OCI-M1 (cell line): Measurements from ENCODE around the gene CPNE1.
"Not testable (repeated sequence)": the region's sequence is repeated elsewhere in the genome, so short reads cannot be mapped to it uniquely, and the experiment has no call there.

Experiments
- DNase-seq: peaks from one replicate; lab custom pipeline; 2025; lab: John Stamatoyannopoulos, UW

CPNE1 gene

DNA sequence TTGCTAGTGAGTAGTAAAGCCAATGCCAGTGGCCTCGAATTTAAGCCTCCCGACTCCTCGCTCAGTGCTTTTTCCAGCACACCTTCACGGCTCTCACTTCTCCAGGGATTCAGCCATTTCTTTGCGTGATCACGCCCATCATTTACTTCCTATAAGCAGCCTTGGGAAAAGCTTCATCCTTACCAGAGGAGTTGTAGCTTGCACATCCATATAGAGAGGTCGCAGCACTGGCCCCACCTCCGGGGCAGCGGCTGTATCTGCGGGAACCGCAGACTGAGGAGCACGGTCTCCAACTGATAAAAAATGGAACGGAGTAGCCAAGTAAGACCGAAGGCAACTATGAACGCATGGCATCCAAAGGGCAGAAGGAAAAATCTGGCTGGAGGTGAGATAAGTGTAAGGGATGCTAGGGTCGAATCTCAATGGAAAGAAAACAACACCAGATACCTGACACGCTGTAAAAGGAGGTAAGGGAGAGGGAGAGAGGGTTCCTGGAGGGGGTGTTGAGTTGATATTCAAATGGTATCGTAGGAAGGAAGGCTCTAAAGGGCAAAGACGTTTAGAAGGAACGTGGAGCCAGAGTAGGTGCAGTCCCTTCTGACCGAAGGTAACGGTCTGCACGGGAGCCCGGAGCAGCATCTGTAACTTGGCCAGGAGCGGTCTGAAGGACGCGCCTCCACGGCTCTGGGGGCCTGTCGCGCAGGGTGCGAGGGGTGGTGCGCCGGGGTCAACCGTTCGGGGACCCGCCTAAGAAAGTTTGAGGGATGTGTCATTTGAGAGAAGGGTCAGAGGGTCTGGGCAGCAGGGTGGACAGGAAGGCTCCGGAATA lies 33.8 kb upstream of the CPNE1 start:
- peak; percentile 39 for DNase-seq

DNA sequence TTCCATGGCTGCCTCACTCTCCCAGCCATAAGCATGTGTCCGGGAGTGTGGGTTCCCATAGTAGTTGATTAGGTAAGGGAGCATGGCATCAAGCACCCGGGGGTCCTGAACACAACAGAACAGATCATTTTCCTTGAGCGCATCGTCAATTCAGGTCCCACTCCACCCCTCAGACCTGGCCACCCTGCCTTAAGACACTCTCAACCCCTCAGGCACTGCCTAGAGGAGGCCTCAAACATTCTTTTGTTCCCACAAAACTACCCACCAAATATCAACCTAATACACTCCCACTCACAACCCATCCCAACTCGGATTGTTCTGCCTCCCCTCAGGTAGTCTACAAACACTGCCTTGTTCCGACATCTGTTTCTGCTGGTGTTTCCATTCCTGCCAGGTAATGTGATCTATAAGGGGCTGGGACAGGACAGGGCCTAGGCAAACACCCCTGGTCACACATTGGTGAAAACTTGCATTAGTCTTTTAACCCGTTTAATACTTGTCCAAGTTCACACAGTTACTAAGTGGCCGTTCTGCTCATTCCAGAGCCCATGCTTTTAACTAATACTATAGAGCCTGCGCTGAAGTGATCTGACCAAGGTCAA lies 33.1 kb upstream of the CPNE1 start:
- no peak for DNase-seq

DNA sequence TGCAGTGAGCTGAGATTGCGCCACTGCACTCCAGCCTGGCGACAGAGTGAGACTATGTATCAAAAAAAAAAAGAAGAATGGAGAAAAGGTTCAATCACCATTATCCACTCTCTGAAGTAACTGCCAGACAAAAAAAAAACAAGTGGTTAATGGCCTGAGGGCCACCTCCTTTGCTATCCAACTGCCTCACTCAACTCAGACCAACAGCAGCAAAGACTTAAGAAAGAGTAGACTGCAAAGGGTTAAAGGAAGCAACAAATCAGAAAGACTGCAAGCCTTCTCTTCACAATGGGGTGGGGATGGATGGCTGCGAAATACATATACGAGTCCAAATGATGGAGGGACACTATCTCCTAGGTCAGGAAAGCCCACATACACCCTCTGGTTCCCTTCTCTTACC lies 31.3 kb upstream of the CPNE1 start:
- DNase-seq = no peak

DNA sequence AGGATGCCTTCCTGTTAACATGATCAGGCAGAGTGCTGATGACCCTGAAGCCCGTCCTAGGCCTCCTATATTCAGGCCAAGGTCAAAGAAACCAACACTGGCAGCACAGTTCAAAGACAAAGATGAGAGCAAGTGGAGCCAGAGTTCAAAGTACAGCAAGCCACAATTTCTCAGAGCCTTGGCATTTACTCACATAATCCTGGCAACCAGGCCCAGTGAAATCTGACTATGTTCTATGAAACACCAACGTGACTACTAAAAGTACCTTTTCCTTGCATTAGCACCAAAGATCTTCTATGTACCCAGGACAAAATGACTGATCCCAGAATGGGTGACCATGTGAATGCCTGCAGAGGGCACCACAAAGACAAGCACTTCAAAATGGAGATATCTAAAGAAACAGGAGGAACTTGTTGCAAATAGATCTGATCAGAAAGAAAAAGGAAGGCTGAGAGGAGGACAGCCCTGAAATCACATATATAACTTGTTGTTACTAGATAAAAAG lies 30.6 kb upstream of the CPNE1 start:
- no peak for DNase-seq

DNA sequence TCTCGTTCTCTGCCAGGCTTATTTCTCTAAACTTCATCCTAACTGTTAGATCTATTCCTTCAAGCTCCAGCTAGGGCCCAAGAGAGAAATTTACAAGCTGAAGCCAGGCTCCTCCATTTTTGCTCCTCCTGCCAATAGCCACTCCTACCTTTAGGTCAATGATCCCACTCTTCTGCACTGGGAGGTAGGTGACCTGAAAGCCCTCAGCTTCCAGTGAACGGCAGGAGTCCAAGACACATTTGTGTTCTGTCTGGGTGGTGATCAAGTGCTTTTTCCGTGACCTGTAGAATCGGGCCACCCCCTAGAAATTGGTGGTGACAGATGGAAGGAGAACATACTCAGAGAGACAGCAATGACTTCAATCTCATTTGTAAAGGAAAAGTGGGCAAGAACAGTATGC lies 25.6 kb upstream of the CPNE1 start:
- no peak for DNase-seq

DNA sequence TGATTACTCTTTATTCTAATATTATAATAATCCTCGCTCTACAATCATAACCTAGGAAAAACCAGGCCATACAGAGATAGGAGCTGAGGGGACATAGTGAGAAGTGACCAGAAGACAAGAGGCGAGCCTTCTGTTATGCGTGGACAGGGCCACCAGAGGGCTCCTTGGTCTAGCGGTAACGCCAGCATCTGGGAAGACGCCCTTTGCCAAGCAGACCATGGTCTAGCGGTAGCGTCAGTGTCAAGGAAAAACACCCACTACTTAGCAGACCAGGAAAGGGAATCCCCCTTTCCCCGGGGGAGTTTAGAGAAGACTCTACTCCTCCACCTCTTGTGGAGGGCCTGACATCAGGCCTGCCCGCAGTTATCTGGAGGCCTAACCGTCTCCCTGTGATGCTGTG lies 22.2 kb upstream of the CPNE1 start:
- DNase-seq = peak; percentile 14

DNA sequence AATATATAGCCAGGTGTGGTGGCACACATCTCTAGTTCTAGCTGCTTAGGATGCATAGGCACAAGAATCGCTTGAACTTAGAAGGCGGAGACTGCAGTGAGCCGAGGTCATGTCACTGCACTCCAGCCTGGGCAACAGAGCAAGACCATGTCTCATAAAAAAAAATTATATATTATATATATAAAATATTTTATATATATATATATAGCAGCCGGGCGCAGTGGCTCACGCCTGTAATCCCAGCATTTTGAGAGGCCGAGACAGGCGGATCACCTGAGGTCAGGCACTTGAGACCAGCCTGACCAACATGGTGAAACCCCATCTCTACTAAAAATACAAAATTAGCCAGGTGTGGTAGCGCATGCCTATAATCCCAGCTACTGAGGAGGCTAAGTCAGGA lies 20.7 kb upstream of the CPNE1 start:
- DNase-seq = not testable (repeated sequence)

DNA sequence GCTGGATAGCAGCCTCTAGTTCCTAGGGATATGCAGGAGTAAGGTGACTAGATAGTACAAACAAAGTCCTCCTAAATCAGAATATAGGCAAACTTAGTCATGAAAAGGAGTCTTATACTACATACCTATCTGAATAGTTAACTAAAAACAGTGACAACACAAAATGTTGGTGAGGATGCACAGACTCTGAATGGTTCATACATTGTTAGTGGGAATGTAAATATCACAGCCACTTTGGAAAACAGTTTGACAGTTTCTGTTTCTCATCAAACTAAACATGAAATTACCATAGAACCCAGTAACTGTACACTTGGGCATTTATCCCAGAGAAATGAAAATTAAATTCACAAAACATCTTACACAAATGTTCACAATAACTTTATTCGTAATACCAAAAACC lies 17.3 kb upstream of the CPNE1 start:
- DNase-seq = no peak

DNA sequence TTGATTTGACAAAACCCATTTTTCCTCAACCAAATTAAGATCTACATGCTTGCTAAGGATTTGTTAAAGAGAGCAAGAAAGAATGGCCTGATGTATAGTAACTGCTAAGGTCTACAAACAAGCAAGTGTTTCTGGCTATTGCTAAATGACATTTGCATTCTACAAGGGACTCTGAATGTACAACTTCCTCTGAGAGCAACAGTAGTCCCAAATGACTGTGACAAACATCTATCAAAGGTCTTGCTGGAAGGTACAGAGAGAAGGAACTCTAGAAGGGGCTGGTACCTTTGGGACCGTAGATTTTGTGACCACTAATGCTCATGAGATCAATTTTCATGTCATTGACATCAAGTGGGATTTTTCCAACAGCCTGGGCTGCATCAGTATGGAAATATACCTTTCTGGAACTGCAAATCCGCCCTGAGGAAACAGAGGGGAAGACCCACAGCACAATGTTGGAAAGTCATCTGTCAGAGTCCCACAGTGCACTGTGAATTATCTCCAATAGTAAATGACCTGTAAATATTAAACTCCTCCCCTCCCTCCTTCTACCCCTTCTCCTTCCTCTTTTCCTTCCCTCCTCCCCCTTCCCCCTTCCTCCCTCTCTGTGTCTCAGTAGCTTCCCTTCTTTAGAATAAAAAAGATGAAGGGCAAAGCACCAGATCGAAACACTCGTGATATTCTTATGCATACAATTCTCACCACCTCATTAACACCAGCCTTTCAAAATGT lies 15.9 kb upstream of the CPNE1 start:
- DNase-seq = peak; percentile 87

DNA sequence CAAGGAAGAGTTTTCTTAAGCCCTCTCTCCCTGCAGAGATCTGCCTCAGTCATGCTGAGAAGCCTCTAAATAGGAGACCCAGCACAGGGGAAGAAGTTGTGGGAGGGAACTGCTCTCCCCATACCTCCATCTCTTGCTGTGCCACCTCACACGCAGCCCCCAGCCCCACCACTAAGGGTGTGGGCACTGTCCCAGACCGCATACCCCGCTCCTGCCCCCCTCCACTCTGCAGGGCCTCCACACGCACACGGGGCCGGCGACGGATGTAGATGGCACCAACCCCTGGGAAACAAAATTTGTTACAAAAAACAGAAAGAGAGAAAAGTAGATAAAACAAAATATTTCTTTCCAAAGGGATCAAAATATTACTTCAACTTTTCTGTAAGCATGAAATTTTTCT lies 10.2 kb upstream of the CPNE1 start:
- DNase-seq = no peak

DNA sequence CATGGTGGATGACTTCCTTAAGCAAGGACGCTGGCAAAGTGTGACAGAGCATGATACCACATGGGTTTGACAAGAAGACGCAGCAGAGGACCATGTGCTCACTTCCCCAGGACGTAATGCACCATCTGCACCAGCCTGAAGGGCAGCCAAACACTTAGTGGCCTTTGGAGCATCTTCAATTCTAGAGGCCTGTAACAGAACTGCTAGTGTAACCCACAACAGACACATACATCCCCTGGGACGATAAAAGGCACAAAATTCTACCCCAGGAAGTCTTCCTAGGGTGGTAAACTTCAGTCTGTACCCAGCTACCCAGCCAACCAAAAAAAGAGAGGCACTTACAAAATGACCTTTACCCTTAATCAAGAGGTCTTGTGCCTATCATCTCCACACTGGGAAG lies 9.2 kb upstream of the CPNE1 start:
- DNase-seq = no peak

DNA sequence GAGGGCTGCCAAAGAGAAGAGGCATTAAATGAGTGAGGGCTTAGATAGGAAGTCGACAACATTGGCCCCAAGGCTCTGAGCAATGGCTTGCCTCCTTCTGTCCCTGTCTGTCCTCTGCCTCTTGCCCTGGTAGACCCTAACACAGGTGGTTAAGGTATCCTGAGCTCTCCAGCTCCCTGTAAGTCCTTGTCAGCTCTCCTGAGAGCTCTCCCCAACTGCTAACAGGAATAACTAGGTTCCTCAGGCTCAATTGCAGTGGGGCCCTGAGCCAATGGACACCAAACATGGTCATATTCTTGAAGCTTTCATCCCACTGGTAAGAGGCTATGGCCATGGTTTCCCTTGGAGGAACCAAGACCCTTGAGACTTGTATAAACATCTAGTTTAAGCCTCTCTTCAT lies 5.0 kb upstream of the CPNE1 start:
- DNase-seq = no peak

DNA sequence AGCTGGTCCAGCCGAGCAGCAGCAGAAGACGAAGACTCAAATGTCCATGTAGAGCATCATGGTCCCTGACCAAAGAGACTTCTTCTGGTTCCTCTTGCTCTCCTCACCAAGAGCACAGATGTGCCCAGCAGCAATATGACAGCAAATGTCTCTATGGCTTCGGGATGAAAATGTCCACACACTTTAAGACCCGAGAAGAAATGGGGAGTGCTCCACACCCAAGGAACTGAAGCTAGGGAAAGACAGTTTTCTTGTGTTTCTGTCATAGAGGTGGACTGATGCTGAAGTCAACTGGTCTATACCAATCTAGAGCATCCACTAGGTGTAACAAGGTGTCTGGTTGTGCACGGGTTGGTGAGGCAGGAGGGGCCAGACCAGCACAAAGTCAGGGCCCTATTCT lies 4.5 kb upstream of the CPNE1 start:
- DNase-seq = no peak

DNA sequence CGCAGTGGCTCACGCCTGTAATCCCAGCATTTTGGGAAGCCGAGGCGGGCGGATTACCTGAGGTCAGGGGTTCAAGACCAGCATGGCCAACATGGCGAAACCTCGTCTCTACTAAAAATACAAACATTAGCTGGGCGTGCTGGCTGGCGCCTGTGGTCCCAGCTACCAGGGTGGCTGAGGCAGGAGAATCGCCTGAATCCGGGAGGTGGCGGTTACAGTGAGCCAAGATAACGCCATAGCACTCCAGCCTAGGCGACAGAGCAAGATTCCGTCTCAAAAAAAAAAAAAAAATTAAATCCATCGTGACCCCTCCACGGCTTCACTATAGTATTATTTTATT lies 1.2 kb upstream of the CPNE1 start:
- no peak for DNase-seq

DNA sequence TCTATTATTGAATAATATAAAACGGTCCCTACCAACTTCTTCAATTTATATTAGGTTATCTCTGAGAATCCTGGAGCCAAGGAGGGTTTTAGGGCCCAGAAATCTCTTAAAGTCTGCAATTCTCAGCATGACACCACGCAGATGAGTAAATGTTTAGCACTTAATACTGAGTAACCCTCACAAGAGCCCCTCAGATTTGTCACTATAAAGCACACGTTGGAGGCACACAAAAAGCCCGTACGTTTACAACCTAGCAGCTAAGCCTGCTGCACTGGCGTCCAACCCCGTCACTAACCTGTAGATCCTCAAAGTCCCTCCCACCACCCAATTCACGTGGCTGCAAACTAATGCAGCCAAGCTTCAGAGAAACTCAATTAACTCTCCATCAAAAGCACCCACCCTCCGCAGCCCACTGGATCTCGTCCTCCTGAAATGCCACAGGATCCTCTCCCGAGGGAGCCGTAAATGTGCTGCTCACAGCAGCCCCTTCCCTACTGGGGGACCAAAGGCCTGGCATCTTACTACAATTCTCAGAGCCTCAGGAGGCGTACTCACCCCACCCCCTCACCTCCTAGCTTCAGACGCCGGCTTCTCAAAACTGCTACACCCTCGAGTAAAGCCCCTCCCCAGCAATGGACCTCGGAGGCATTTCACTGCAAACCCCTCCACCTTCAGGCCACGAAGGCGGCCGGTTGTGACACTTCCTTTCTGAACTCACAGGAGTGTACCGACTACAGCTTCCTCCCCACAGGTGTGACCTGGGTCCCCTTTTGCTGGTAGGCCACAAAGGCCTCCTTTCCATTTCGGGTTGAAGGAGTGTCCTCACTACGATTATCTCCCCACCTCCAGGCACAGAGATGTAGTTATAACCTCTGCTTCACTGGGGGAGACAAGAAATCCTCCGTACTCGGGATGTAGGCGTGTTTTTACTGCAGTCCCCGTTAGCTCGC lies 909 bp downstream of the CPNE1 start:
- DNase-seq = peak; percentile 71

DNA sequence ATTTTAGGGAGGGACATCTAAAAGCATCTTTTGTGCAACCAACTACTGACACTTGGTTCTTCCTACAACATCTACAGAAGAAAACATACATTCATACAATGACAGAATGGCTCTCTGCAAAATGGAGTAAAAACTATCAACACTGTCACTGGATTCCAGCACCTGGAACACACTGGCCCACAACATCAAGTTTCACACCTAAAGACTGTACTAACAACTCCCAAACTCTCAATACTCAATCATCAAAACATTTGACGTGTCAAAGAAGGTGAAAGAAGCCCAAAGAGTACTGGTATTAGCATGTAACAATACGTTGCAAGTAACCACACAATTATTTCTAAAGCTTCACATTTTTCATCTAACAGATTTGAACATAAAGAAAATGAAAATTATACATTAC lies 2.1 kb downstream of the CPNE1 start:
- no peak for DNase-seq

DNA sequence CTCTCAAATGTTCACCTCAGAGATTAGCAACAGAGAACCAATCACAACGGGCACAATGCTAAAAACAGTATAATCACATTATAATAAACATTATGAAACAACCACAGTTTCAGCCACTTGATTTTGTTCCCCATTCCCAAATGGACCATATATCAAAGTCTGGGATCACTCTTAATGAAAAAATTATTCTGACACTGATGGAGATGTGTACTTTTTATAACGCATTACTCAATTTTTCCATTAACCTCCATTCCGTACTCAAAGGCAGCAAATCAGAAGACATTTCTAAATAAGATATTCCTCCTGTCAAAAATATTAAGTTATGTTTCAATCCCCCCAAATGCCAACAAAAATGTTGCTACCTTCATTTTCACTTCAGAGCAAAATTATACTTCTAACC lies 2.8 kb downstream of the CPNE1 start:
- DNase-seq = no peak

DNA sequence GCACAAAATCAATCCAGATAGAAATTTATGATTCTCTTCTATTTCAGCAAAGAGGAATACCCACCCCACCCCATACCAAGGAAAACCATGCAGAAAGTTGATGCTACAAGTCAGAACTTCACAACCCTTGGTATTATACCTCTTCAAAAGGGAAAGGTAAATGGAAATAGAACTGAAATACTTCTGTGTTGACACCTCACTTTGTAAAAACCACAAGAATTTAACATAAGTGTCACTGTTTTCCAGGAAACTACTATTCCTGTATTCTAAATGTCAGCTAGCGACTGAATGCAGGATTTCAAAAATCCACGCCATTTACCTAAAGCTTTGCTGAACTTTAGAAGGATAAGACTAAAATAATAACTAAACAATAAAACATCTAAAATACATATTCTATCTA lies 3.6 kb downstream of the CPNE1 start:
- no peak for DNase-seq

DNA sequence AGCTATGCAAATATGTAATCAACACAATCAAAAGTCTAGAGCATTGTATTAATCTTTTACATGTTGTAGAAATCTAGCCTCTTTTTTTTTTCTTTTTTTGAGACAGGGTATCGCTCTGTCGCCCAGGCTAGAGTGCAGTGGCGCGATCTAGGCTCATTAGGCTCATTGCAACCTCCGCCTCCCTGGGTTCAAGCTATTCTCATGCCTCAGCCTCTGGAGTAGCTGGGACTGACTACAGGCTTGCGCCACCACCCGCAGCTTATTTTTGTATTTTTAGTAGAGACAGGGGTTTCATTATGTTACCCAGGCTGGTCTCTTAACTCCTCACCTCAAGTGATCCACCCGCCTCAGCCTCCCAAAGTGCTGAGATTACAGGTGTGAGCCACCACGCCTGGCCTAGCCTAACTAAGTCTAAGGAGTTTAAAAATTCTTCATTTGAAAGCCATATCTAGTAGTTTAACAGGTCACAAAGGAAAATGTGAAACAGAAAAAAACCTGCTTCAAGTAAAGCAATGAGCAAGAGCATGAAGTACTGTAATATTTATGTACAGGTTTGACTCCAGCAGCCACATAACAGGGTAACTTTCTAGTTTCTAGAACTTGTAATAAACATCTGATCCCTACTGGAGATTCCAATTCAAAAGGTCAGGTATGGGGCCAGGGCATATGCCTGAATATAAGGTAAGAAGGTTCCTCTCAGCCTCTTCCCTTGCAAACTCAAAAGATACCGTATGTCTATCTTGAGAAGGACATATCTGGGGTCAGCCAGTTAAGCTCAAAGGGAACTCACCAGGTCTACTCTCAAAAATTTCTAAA lies 4.4 kb downstream of the CPNE1 start:
- no peak for DNase-seq

DNA sequence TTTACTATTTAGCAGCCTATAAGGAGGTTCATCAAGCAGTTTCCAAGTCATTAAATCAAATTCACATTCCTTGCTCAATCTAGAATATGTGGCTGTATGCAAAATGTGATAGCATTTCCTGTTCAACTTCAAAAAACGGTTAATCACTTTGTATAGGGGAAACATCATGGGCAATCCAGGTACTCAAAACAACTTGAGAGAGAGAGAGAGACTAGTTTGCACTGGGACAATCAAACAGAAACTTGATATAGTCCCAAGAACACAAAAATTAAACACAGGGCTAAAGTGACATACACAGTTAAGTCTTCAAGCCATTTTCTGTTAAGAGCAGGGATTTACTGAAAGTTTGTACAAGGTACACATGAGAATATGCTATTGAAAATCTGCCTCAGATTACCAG lies 7.4 kb downstream of the CPNE1 start:
- DNase-seq = no peak

DNA sequence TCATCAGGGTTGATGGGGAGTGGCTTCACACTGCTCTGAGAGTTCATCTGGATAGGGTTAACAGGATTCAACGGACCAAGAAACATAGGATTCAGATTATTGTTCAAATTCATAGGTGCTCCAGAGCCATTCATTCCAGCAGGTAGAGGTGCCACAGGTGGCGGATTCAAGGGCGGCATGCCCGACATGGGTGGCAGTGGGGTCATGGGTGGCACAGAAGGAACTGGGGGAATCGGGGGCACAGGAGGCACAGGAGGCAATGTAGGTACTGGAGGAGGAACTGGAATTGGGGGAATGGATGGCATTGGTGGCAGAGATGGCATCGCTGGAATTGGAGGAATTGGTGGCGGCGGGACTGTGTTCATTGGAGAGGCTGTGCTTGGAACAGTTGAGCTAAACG lies 10.3 kb downstream of the CPNE1 start:
- DNase-seq = no peak
